B cell (primary cell): ENCODE data around the gene TF. TPM values are rescaled to one million over a fixed set of nuclear protein-coding genes. Genes with fewer than 3 reads are reported as not detected.

Experiments
- ATAC-seq: fragments of 200-7000 bp; cut with Tn5 transposase; one replicate; pipeline ENCODE4 v1.10.0; 2021; ENCODE audit warnings: low read depth, mild to moderate bottlenecking, moderate number of reproducible peaks, moderate library complexity
- CTCF ChIA-PET: fragments of 350-600 bp; sonication (Branson Sonifier 250); formaldehyde crosslinking; loops from one replicate; lab custom pipeline; 2021; ENCODE audit warnings: antibody characterized with exemption, inconsistent platforms; lab: Charles Lee
- POLR2A ChIA-PET: fragments of 350-600 bp; sonication (Branson Sonifier 250); formaldehyde crosslinking; loops from one replicate; lab custom pipeline; 2021; ENCODE audit warnings: antibody characterized with exemption; lab: Charles Lee
- DNase-seq: peaks from one replicate; pipeline ENCODE4 v3.0.0; 2013
- H2AFZ ChIP-seq: 2 replicates; pipeline ENCODE4 v1.6.1; 2012; ENCODE audit warnings: mild to moderate bottlenecking, low read depth, low read length; ENCODE audit not compliant: insufficient read depth, poor library complexity, severe bottlenecking
- H3K27ac ChIP-seq, 2 donors: 1 replicate in 1 of 2; 2 replicates in 1 of 2; pipeline ENCODE4 v1.5.1; 2012 to 2013; ENCODE audit warnings: low read length in 2 of 2, mild to moderate bottlenecking in 2 of 2, moderate library complexity in 1 of 2
- H3K27me3 ChIP-seq, 4 experiments: fragments of 200-600 bp in 1 of 4; sonication (generic) in 1 of 4; replicated peaks in 1 of 4; 1 replicate in 2 of 4; 2 replicates in 2 of 4; pipeline versions ENCODE4 v1.6.1 to v1.7.0; 2013 to 2016; ENCODE audit warnings: low read length in 3 of 4, mild to moderate bottlenecking in 2 of 4, mixed read lengths in 1 of 4, moderate library complexity in 1 of 4; ENCODE audit not compliant: insufficient read depth in 4 of 4, control insufficient read depth in 3 of 4; ENCODE audit errors: control extremely low read depth in 1 of 4
- H3K36me3 ChIP-seq, 2 experiments: replicated peaks in 1 of 2; 1 replicate in 1 of 2; 2 replicates in 1 of 2; pipeline versions ENCODE4 v1.6.1 to v1.7.1; 2013; ENCODE audit warnings: low read length in 1 of 2; ENCODE audit not compliant: insufficient read depth in 2 of 2, control insufficient read depth in 1 of 2; ENCODE audit errors: control extremely low read depth in 1 of 2, extremely low read depth in 1 of 2
- H3K4me1 ChIP-seq, 2 donors: fragments of 200-600 bp in 1 of 2; sonication (generic) in 1 of 2; 1 replicate in 1 of 2; 2 replicates in 1 of 2; pipeline versions ENCODE4 v1.5.1 to v1.6.1; 2013 to 2017; ENCODE audit warnings: low read length in 2 of 2; ENCODE audit not compliant: control insufficient read depth in 2 of 2, insufficient read depth in 2 of 2
- H3K4me2 ChIP-seq: replicated peaks from 2 replicates; pipeline ENCODE3; 2012; ENCODE audit warnings: mild to moderate bottlenecking, low read depth, low read length; ENCODE audit not compliant: poor library complexity, severe bottlenecking
- H3K4me3 ChIP-seq, 5 experiments: fragments of 200-600 bp in 1 of 5; sonication (generic) in 1 of 5; 1 replicate in 3 of 5; 2 replicates in 2 of 5; pipeline versions ENCODE4 v1.5.1 to v1.7.0; 2011 to 2016; ENCODE audit warnings: low read length in 4 of 5, mild to moderate bottlenecking in 4 of 5, low read depth in 2 of 5, control low read depth in 1 of 5, moderate library complexity in 1 of 5; ENCODE audit not compliant: insufficient read depth in 1 of 5; ENCODE audit errors: control extremely low read depth in 1 of 5, extremely low read depth in 1 of 5
- H3K79me2 ChIP-seq: fragments of 200-600 bp; sonication (generic); one replicate; pipeline ENCODE4 v1.6.0; 2016; ENCODE audit warnings: low read length; ENCODE audit not compliant: control insufficient read depth, insufficient read depth
- H3K9ac ChIP-seq: fragments of 200-600 bp; sonication (generic); 2 replicates; pipeline ENCODE4 v1.6.1; 2017; ENCODE audit warnings: mild to moderate bottlenecking, low read length, moderate library complexity
- H3K9me3 ChIP-seq, 3 donors: one replicate each; pipeline versions ENCODE4 v1.6.1 to v1.7.1; 2013; ENCODE audit warnings: low read length in 2 of 3; ENCODE audit not compliant: control insufficient read depth in 2 of 3, insufficient read depth in 1 of 3; ENCODE audit errors: control extremely low read depth in 1 of 3
- H4K20me1 ChIP-seq: 2 replicates; pipeline ENCODE4 v1.6.0; 2012; ENCODE audit warnings: mild to moderate bottlenecking, low read length; ENCODE audit not compliant: insufficient read depth, control insufficient read depth, poor library complexity, severe bottlenecking
- H3K27ac Mint-ChIP-seq: one replicate; pipeline ENCODE4 v1.8.0; 2021; ENCODE audit warnings: mixed read lengths
- H3K27me3 Mint-ChIP-seq: one replicate; pipeline ENCODE4 v1.8.0; 2021; ENCODE audit warnings: mixed read lengths
- H3K4me1 Mint-ChIP-seq: one replicate; pipeline ENCODE4 v1.8.0; 2021; ENCODE audit warnings: mixed read lengths
- H3K4me3 Mint-ChIP-seq: one replicate; pipeline ENCODE4 v1.8.0; 2021; ENCODE audit warnings: mixed read lengths
- H3K9me3 Mint-ChIP-seq: one replicate; pipeline ENCODE4 v1.8.0; 2022; ENCODE audit warnings: mixed read lengths; ENCODE audit not compliant: insufficient read depth
- EZH2 ChIP-seq: IDR thresholded peaks from 2 replicates; pipeline ENCODE4 v1.6.1; 2012; ENCODE audit warnings: borderline replicate concordance, low read depth, mild to moderate bottlenecking, moderate library complexity, low read length; ENCODE audit not compliant: insufficient read depth, poor library complexity, severe bottlenecking
- WGBS: methylation state at CpG from one replicate; pipeline ENCODE4 v1.1.5; 2013; ENCODE audit warnings: missing lambda C conversion rate; ENCODE audit not compliant: insufficient coverage; 5-methylcytosine and 5-hydroxymethylcytosine counted together
- intact Hi-C: fragments of 100-400 bp; cut with micrococcal nuclease; formaldehyde crosslinking; loops from one replicate; pipeline ENCODE4 v1.10.0; 2022
- polyA plus RNA-seq: library from polyadenylated mRNA; depleted of rRNA; stranded (reverse); fragments of >200 nt; gene quantifications from 2 replicates; pipeline ENCODE4 v1.2.3, GENCODE V29; 2012
- total RNA-seq, 2 donors: library from RNA; stranded (reverse); fragments of 120-200 nt in 1 of 2; gene quantifications; 1 replicate in 1 of 2; 2 replicates in 1 of 2; pipeline versions ENCODE4 v1.2.3 to v1.2.4, GENCODE V29; 2013 to 2022
- TF ChIP-seq, protein P1 (sequence below): fragments of 200-600 bp; IDR thresholded peaks from one replicate; pipeline ENCODE4 v1.8.0; 2022; ENCODE audit warnings: antibody characterized with exemption, mild to moderate bottlenecking

TF gene
- total and polyA plus RNA-seq, 2 donors (not counting 1 experiment from before 2014, with no cell fraction given), result 0.27 to 0.37 TPM

DNA sequence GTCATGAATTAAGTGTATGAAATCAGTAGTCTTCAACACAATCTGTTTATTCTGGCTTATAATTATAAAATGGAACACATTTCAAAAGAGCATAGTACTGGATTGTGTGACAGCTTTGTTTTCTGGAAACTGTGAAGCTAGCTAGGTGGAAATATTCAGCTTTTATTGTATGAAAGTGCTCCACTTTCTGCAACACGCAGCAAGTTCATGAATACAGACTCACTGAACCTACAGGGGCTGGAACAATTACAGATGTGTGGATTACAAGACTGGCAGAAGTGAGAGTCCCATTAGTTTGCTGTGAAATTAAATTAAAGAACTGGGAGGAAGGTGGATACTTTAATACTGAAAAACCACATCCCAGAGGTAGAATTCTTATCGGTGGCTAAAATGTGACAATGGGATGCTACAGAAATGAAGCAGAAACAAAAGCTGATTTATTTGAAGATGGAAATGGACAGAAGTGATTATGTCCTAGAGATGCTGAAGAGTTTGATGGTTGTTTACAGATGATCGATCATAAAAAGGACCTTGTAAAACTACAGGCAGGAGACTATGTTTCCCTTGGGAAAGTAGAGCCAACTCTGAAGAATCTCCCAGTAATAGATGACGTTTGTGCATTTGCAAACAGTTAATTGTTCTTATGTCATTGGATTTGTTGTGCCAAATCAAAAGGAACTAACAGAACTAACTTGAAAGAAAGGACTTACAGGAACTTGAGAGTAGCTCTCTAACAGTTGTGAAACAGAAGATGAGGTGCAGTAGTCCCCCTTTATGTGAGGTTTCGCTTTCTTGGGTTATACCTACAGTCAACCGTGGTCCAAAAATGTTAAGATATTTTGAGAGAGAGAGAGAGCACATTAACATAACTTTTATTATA is 15.7 kb downstream of the TF start:
- H3K4me2 ChIP-seq, result no peak overlapping the region
- peaks cover 24% of the 10 kb centered on the region for H3K27me3 Mint-ChIP-seq
- H3K27ac ChIP-seq, result no peak overlapping the region
- WGBS, result 80% methylated on average over 2 of the region's 6 CpGs
- TF ChIP-seq EZH2, result no peak
- TF ChIP-seq, protein P1, sequence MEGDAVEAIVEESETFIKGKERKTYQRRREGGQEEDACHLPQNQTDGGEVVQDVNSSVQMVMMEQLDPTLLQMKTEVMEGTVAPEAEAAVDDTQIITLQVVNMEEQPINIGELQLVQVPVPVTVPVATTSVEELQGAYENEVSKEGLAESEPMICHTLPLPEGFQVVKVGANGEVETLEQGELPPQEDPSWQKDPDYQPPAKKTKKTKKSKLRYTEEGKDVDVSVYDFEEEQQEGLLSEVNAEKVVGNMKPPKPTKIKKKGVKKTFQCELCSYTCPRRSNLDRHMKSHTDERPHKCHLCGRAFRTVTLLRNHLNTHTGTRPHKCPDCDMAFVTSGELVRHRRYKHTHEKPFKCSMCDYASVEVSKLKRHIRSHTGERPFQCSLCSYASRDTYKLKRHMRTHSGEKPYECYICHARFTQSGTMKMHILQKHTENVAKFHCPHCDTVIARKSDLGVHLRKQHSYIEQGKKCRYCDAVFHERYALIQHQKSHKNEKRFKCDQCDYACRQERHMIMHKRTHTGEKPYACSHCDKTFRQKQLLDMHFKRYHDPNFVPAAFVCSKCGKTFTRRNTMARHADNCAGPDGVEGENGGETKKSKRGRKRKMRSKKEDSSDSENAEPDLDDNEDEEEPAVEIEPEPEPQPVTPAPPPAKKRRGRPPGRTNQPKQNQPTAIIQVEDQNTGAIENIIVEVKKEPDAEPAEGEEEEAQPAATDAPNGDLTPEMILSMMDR, result no peak
- no peak overlapping the region for H3K4me3 Mint-ChIP-seq
- intact Hi-C loops, result no loop called here
- POLR2A ChIA-PET, result no interaction called here
- no peaks in the 10 kb centered on the region for H3K4me1 Mint-ChIP-seq
- no peak for DNase-seq
- H4K20me1 ChIP-seq, result no peaks in the 10 kb centered on the region
- no peak for ATAC-seq
- no peaks in the 10 kb centered on the region for H3K9me3 Mint-ChIP-seq
- no peaks in the 10 kb centered on the region for H3K4me1 ChIP-seq
- no peak overlapping the region for H3K4me3 ChIP-seq
- no peaks in the 10 kb centered on the region for H3K9me3 ChIP-seq
- H3K9ac ChIP-seq, result no peak overlapping the region
- H3K79me2 ChIP-seq, result no peaks in the 10 kb centered on the region
- no peaks in the 10 kb centered on the region for H3K36me3 ChIP-seq
- H3K27me3 ChIP-seq, result peaks cover 0 to 4% (median 2%) of the 10 kb centered on the region in 4 experiments
- no peak overlapping the region for H3K27ac Mint-ChIP-seq
- CTCF ChIA-PET, result no interaction called here
- no peak overlapping the region for H2AFZ ChIP-seq

DNA sequence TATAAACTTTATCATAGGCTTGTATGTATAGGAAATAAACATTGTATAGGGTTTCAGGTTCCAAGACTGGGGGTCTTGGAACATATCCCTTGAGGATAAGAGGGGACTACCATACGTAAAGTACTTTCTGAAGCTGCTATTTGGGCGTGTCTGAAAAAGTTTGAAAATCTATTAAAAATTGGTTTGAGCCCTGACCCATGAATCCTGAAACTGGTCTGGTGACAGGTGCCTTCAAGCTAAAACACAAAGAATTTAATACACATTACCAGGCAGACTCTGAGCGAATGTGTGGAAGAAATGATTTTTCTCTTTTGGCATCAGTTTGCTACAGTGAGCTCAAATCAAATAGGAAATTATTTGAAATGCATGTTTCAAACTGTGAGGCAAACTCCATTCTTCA is 16.3 kb downstream of the TF start:
- Histone ChIP-seq H3K27ac (no peak overlapping the region), H3K4me2 (no peak overlapping the region), H3K79me2 (no peaks in the 10 kb centered on the region), H3K4me3 (no peak overlapping the region), H2AFZ (no peak overlapping the region), H3K9me3 (no peaks in the 10 kb centered on the region), H3K9ac (no peak overlapping the region), H3K36me3 (no peaks in the 10 kb centered on the region), H3K4me1 (no peaks in the 10 kb centered on the region), H4K20me1 (no peaks in the 10 kb centered on the region), H3K27me3 (peaks cover 0 to 4% (median 2%) of the 10 kb centered on the region in 4 experiments)
- WGBS, result no CpG with 5 or more reads among the region's 3 CpGs
- POLR2A ChIA-PET, result no interaction called here
- TF ChIP-seq EZH2, result no peak
- TF ChIP-seq, protein P1, result no peak
- Mint-ChIP-seq H3K27ac (no peak overlapping the region), H3K4me1 (no peaks in the 10 kb centered on the region), H3K9me3 (no peaks in the 10 kb centered on the region), H3K27me3 (peaks cover 24% of the 10 kb centered on the region), H3K4me3 (no peak overlapping the region)
- DNase-seq (no peak), ATAC-seq (no peak)
- CTCF ChIA-PET, result no interaction called here
- intact Hi-C loops, result no loop called here
